HG03108 (cell line): ENCODE data around the gene ATP5PO.

ENCODE experiments used
- ATAC-seq: cut with Tn5 transposase; IDR thresholded peaks from one replicate; pipeline ENCODE4 v1.9.1; 2021; ENCODE audit warnings: moderate library complexity; ENCODE audit not compliant: unreplicated experiment

ATP5PO gene, protein sequence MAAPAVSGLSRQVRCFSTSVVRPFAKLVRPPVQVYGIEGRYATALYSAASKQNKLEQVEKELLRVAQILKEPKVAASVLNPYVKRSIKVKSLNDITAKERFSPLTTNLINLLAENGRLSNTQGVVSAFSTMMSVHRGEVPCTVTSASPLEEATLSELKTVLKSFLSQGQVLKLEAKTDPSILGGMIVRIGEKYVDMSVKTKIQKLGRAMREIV

DNA sequence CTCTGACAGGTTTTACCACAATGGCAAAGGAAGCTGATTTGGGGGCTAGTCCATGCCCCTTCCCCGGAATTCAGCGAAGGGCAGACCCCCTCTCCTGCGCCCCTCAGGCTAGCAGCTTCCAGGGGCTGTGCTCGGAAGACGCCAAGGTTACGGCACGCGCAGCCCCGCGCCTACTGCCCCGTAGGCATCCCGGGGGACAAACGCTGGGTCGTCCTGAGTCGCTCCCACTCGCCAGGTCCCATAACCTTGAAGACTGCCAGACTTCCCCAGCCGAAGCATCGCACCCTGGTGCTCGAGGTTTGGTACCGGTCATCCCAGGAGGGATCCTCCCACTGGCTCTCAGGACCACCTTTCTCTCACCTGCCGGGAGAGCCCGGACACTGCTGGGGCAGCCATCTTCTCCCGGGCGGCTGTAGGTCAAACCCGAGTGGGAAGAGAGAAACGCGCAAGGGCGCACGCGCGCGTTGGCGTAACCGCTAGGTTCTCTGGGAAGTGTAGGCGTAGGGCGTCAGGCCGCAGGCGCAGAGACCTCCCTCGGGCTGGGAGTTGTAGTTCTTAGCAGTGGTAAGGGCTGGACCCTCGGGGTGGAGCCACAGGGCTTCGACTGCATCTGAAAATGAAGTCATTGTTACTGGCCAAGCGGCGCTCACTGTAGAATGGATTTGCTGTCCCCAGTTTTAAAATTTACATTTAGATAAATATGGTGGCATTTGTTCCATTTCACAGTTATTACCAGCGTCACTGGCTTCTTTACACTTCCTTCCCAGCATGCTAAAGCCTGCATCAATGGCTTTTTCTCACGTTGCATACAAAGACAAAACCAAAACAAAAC, at the start of gene ATP5PO:
ATP5PO (minus strand) TSS at position 437 of the 832 bp plus-strand sequence; CDS start at position 396, 41 bp downstream.
- ATAC-seq, result peak; percentile 99

DNA sequence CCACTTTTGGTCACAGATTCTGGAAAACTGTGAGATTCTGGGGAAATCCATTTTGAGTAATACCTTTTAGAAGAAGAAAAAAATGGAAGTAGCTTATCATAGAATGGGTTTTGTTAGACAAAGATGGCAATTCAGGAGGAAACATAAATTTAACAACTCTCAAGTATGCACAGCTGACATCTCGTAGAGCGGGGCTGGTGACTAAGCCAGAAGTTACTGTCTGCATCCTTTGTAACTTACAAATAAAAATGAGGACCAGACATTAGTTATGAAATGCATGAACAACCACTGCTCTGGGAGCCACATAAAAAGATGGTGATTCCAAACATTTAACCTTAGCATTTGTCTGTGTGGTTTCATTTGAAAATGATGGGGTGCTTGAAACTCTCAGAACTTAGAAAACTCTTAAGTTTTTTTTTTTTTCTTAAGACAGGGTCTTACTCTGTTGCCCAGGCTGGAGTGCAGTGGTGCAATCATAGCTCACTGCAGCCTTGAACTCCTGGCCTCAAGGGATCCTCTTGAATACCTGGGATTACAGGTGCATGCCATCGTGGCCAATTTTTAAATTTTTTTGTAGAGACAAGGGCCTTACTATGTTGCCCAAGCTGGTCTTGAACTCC, 49.2 kb upstream of the ATP5PO start:
- ATAC-seq, result no peak

DNA sequence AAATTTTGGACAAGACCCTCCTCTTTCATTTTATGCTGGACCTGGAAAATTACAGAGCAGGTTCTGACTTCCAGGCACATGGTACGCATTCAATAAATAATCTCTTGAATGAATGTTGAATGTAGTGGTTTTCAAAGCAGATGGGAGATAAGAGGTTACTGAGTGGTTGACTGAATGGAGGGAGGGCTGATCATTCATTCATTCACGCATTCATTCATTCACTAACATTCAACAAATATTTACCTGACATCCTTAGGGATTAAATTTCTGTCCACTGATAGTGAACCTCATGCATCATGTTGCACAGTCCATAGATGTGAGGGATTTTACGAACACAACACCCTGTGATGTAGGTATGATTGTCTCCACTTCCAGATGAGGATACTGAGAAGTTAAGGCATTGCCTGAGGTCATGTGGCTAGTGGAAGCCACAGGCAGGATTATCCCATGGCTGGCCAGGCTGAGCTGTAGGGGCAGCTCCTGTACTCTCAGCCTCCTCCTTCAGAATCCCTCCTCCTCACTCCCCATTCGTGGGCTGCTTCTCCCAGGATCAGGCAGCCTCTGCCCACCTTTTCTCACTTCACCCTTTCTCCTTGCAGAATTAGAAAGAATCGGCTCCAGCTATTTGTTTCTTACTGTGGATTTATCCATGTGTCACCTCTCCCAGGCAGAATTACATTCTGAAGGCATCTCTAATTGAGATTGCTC, 48.4 kb upstream of the ATP5PO start:
- no peak for ATAC-seq

DNA sequence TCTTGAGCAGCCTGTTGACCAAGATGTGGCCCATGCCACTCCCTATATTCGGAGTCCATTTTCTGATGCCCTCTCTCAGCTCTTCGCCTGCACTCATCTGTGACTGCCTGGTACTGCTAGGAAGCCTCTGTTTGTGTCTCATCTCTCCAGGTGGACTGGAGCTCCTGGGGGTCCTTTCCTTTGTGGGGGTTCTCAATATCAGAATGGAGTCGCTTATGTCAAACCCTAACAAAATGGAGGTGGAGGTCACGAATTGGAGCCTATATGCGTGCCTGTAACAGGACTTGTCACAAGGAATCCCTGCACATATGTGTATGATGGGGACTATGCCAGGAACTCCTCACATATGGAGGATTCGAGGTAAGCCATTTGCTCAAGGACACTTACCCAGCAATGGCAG, 46.7 kb upstream of the ATP5PO start:
- no peak for ATAC-seq

DNA sequence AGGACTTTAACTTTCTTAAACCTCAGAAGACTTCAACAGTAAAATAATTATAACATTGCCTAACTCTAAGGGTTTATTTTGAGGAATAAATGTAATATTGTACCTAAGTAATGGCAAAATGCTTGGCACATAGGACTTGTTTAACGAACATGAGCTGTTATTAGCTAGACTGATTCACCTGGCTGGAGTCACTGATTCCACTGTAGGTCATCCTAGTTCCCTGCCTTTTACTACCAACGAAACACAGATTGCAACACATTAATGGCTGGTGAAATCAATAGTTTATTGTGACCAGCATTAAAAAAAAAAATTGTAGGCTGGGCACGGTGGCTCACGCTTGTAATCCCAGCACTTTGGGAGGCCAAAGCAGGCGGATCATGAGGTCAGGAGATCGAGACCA, 45.5 kb upstream of the ATP5PO start:
- ATAC-seq, result no peak

DNA sequence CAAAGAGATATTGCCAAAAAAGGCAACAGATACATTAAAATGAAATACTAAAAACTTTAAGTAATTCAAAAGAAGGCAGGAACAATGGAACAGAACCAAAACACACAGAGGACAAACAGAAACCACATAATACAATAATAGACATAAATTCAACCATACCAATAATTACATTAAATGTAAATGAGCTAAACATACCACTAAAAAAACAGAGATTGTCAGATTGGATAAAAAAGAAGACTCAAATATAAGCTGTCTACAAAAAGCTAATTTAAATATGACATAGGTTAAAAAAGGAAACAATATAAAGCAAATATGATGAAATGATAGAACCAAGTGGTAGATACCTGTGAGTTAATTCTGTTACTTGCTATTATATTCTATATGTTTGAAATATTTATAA, 44.1 kb upstream of the ATP5PO start:
- ATAC-seq, result no peak

DNA sequence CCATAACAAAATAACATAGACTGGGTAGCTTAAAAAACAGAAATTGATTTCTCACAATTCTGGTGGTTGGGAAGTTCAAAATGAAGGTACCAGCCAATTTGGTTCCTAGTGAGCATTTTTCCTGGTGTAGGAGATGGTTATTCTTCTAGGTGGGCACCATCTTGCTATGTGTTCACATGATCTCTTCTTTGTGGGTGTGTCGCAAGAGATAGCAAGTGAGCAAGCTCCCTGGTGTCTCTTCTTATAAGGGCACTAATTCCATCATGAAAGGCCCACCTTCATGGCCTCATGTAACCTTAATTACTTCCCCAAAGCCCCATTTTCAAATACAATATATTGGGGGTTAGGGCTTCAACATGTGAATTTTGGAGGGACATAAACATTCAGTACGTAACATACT, 38.8 kb upstream of the ATP5PO start:
- ATAC-seq, result no peak

DNA sequence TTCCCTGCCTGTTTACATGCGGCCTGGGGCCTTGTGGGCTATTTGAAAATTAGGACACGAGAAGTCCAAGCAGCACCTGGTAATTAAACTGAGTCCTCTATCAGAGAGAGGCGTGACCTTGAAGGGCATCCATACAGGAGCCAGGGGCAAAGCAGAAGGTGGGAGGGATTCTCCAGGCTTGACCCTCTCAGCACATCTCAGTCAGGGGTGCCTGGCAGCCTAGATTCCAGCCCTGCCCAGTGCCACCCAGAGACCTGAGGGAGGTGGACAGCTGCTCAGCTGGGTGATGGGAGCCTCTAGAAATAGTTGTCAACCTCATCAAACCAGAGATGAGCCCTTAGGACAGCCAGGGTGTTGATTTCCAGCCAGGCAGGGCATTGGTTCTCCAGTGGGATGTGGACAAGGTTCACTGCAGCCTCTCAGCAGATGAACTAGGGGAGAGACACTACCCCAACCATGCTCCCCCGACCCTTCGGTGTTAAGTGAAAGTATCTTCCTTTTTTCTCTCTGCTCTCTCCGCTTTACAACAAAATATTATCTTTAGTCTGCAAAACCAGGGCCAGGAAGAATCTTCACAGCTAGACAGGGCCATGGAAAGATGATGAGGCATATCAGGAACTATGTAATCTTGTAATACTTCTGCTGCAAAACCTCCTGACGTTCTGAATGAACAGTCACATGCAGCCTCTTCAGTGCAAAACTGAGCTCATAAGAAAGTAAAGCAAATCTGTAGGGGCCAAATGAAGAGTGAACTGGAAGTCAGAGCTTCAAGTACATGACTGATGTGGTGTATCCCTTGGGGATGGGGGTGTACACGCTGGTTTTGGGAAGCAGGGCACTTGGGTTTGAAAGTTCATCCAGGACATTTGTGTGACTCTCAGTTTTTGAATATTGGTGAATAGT, 35.9 kb upstream of the ATP5PO start:
- ATAC-seq, result no peak

DNA sequence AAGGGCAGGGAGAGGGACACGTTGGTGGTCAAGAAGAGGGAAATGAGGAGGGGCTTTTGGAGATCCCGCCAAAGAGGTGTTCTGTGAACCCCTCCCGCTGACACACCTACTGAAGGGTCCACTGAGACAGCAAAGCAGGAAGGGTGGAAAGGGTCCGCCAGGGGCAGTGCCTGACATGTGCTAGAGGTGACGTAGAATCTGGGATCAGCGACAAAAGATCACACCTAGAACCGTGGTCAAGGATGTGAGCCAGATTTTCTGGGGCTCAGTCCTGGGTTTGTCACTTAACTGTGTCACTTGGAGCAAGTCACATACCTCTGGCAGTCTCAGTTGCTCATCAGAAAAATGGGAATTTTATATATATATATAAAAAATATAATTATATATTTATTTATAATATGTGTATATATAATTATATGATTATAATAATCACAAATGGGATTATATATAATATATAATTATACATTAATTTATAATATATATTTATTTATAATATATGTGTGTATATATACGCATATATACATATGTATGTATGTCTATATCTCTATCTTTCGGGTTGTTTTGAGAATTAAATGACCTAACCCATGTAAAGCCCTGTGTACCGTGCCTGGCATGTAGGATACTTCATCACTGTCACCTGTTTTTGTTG, 35.0 kb upstream of the ATP5PO start:
- no peak for ATAC-seq

DNA sequence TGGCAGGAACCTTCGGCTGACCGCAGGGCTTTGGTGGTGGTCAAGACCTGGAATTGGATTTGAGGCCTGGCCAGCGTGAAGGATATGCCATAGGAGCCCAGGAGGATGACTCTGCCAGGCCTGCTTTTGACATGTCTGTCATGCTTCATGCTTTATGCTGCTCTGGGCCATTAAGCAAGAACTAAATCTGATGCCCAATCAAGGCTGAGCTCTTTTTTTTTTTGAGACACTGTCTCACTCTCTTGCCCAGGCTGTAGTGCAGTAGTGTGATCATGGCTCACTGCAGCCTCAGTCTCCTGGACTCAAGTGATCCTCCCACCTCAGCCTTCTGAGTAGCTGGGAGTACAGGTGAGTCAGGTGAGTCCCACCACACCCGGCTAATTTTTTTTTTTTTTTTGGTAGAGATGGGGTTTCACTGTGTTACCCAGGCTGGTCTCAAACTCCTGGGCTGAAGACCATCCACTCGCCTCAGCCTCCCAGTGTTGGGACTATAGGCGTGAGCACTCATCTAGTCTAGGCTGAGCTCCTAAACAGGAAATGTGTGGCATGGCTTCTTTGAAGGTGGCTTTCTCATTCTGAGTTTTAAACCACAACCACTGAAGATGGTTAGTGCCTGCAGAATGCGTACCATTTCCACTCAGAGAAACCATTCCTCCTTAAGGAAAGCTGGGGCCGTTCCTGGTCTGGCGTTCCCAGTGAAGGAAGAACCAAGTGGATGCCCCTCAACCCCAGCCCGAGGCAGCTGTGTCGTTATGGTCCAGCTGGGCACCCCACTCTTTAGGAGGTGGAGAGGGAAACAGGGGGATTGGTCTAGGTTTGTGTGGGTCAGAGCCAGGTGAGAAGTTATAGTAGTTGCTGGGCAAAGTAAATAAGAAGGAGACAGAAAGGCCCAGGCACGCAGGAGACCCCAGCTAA, 34.2 kb upstream of the ATP5PO start:
- ATAC-seq, result no peak

DNA sequence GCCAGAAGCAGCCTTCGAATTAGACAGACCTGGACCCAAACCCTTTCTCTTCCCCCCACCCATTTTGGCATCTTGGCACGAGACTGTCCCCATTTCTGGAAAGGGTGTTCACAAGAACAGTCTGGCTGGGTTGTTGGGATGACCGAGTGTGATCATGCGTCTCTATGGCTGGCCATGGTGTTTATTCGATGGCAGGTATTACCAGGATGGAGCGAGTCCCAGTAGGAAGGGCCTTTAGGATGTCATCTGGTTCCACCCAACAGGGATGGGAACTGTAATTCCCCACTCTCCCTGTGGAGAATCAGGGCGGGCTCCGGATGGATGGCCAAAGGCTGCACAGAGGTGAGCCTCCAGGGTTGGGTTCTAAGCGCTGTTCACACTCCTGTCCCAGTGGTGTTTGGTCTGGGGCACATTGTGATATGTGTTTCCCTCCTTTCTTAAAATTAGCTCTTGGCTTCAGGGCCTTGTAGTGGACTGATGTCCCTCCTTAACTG, 33.4 kb upstream of the ATP5PO start:
- ATAC-seq, result no peak

DNA sequence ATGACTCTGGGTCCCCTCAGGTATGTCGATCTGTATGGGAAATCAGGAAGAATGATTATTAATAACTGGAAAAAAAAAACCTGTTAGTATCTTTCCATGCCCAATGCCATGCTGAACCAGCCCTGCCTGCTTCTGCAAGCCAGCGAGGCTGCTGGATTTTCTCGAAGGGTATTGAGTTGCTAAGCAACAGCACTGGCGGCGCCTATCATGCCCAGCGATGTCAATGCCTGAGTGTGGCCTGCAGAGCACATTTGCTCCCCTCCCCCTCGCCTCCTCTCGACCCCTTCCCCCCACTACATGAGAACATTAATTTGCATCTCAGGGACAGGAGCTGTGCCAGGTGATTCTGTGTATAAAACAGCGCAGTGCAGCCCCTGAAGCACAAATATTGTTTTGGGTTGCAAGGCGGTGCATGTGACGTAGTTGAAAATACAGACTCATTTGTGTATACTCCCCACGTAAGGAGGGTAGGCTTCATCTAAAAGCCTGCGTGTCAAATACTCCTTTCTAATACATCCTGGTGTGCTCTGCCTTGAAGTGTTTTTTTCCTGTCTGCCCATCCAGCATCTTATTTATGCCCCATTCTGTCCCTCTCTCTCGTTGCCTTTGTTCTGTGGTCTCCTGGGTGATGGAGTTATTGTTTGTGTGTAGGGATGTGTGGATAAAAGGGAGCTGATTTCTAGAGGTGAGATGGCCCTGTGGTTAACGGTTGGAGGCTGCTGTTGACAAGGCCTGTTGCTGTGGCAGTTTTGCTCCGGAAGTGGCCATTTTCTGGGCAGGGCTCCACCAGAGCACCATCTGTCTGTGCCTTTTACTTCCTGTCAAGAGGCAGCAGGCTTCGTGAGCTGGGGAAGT, 32.7 kb upstream of the ATP5PO start:
- ATAC-seq, result peak; percentile 35

DNA sequence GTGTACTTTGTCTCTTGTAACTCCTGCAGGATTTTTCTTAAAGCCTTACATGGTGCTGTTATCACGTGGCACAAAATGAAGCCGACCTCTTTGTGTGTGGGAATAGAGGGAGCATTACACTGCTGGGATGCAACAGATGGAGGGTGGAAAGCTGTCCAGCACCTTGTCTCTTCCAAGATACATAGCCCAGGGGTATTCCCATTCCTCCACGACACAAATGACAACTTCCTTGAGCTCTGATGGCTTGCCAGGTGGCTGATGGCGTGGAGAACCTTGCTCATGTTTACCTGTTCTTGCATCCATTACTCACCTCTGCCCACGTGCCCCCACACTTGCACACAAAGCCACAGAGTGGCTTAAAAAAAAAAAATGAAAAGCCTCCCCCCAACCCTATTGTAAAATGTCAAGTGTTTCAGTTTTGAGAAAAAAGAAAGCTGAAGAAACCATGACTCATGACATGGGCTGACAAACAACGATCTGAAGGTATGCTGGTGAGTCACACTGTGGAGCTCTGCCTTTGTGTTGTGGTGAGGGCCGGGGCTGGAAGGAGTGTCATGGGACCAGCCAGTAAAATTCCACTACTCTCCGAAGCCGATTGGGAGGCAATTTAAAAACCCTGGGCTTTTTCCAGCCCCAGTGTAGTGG, 32.0 kb upstream of the ATP5PO start:
- ATAC-seq, result peak; percentile 41

DNA sequence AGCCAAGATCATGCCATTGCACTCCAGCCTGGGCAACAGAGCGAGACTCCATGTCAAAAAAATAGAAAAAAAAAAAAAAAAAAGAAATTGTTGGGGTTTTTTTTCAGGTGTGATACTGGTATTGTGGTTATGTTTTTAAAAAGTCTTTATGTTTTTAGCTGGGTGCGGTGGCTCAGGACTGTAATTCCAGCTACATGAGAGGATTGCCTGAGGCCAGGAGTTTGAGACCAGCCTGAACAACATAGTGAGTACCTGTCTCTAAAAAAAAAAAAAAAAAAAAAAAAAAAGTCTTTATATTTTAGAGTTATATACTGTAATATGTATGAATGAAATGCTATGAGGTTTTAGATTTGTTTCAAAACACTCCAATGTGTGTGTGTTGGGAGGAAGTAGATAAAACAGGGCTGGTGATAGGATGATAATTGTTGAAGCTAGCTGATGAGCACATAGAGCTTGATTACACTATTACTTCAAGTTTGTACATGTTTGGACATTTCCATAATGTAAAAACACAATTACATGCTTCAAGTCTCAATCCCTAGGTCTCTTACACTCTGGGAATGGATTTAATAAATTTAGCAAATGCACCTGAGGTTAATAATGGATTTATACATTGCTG, 30.2 kb upstream of the ATP5PO start:
- ATAC-seq, result no peak

DNA sequence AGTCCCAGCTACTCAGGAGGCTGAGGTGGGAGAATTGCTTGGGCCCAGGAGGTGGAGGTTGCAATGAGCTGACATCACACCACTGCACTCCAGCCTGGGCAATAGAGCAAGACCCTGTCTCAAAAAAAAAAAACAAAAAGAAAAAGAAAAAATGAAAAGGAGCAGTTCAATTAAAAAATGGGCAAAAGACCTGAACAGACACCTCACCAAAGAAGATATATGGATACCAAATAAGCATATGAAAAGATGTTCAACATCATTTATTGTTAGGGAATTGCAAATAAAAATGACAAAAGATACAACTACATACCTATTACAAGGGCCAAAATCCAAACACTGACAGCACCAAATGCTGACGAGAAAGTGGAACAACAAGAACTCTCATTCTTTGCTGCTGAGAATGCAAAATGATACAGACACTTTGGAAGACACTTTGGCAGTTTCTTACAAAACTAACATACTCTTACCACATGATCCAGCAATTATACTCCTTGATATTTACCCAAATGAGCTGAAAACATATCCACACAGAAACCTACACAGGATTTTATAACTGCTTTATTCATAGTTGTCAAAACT, 28.7 kb upstream of the ATP5PO start:
- ATAC-seq, result no peak

DNA sequence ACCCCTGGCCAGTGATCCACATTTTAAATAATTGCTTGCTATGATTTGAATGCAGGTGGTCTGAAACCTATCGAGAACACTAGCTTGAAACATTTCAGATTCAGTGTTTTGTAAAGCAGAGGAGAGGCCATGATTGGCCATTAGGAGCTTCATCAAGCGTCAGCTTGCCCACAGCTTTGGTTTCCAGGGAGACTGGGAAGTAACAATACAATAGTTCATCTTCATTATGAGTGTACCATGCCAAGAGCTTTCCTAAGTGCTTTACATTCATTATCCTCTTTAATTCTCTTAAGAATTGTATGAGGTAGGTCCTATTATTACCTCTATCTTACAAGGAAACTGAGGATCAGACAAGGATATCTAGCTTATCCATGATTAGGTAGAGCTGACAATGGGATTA, 27.7 kb upstream of the ATP5PO start:
- ATAC-seq, result no peak

DNA sequence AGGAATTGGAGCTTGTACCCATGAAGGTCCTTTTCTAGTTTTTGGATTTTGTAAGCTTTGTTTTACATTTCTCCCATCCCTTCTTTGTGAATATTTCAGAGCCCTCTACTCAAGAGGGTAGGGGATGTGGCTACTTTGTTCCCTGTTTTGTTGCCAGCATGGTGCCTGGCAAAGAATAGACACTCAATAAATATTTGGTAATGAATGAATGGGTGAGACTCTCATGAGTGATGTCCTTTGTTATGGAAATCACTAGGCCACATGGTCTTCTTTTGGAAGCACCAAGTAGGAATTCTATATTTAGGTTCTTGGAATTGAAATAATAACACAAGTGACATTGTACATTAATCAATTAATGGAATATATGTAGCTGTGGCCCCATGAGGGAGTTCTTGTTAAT, 26.8 kb upstream of the ATP5PO start:
- ATAC-seq, result no peak
